ENCODE results near the gene ADH5.
"Not testable (repeated sequence)": the region's sequence is repeated elsewhere in the genome, so short reads cannot be mapped to it uniquely, and the experiment has no call there.

Gene ADH5

DNA sequence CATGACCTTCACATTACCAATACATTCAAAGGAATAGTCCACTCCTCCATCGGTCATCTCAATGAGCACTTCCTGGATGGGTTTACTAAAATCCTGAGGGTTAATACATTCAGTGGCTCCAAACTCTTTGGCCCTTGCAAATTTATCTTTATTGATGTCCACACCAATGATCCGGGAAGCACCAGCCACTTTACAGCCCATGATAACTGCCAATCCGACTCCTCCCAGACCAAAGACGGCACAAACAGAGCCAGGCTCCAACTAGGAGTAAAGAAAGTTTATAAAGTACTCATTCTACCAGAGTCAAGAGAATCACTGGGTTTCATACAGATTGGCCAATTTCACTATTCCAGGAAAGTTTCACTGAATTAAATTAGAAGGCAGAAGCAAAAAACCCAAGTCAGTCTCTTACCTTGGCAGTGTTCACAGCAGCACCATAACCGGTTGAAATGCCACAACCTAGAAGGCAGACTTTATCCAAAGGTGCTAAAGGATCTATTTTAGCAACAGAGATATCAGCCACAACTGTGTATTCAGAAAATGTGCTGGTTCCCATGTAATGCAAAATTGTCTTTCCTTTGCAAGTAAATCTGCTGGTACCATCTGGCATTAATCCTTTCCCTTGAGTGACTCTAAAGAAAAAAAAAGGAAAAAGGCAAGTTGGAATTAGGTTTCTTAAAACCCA, 12.2 kb downstream of the ADH5 start:
- Mint-ChIP-seq H3K36me3 (ENCODE audit: low read depth) (peaks cover 46% of the 10 kb centered on the region), H3K27ac (no peak overlapping the region), H3K4me1 (ENCODE audit: low read depth) (peaks cover 2% of the 10 kb centered on the region), H3K9me3 (no peaks in the 10 kb centered on the region), H3K27me3 (ENCODE audit: low read depth) (no peaks in the 10 kb centered on the region), H3K4me3 (no peak overlapping the region)

DNA sequence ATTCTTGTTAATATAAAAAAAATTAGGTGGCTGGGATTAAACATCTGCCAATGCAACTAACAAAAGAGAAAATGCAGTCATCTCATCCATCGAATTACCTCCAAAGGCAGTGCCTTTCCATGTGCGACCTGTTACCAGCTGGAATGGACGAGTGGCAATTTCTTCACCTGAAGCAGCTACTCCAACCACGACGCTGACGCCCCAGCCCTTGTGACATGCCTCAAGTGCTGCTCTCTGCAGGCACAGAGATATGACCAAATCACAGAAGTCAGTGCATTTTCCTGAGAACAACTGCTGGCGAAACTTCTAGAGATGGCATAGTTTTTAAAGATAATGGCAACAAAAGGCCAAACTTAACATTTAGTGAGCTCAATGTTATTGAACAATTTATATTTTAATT, 13.8 kb downstream of the ADH5 start:
- Mint-ChIP-seq H3K4me1 (ENCODE audit: low read depth) (no peaks in the 10 kb centered on the region), H3K4me3 (no peak overlapping the region), H3K27ac (no peak overlapping the region), H3K27me3 (ENCODE audit: low read depth) (no peaks in the 10 kb centered on the region), H3K9me3 (no peaks in the 10 kb centered on the region), H3K36me3 (ENCODE audit: low read depth) (peaks cover 42% of the 10 kb centered on the region)

DNA sequence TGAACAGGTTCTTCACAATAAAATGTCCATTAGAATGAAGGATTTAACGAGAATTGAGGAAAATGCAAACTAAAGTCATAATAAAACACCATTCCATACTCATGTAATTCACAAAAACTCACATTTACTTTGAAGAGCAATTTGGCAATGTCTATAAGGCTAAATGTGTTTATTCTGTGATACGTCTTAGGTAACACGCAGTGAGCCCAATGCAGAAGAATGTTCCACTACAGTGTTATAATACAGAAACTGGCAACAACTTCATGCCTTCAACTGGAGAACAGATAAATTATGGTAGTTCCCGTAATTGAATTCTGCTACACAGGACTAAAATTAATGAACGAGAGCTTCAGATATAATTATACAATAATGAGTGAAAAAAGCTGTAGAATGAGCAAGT, 17.4 kb downstream of the ADH5 start:
- Mint-ChIP-seq H3K27ac (no peak overlapping the region), H3K4me1 (ENCODE audit: low read depth) (no peaks in the 10 kb centered on the region), H3K36me3 (ENCODE audit: low read depth) (peaks cover 42% of the 10 kb centered on the region), H3K27me3 (ENCODE audit: low read depth) (no peaks in the 10 kb centered on the region), H3K9me3 (no peaks in the 10 kb centered on the region), H3K4me3 (no peak overlapping the region)

GRCh38 chr4:99067617-99068016, 21.0 kb downstream of the ADH5 start:
- no peaks in the 10 kb centered on the region for H3K4me1 Mint-ChIP-seq (ENCODE audit: low read depth)
- H3K27ac Mint-ChIP-seq, result no peak overlapping the region
- no peak overlapping the region for H3K4me3 Mint-ChIP-seq
- no peaks in the 10 kb centered on the region for H3K27me3 Mint-ChIP-seq (ENCODE audit: low read depth)
- H3K9me3 Mint-ChIP-seq, result no peaks in the 10 kb centered on the region
- H3K36me3 Mint-ChIP-seq (ENCODE audit: low read depth), result peaks cover 46% of the 10 kb centered on the region

- not testable (repeated sequence) for H3K27me3 Mint-ChIP-seq (ENCODE audit: low read depth); H3K4me1 Mint-ChIP-seq (ENCODE audit: low read depth); H3K9me3 Mint-ChIP-seq; H3K4me3 Mint-ChIP-seq
- H3K36me3 Mint-ChIP-seq (ENCODE audit: low read depth), result peaks cover 48% of the 10 kb centered on the region
- peak overlapping the region; percentile 41 for H3K27ac Mint-ChIP-seq
These were observed 23.1 kb downstream of the ADH5 start for GRCh38 chr4:99065521-99065920.

GRCh38 chr4:99062120-99062519, 26.5 kb downstream of the ADH5 start:
- Mint-ChIP-seq H3K27ac (no peak overlapping the region), H3K36me3 (ENCODE audit: low read depth) (peaks cover 48% of the 10 kb centered on the region), H3K4me1 (ENCODE audit: low read depth) (peaks cover 4% of the 10 kb centered on the region), H3K9me3 (no peaks in the 10 kb centered on the region), H3K27me3 (ENCODE audit: low read depth) (no peaks in the 10 kb centered on the region), H3K4me3 (no peak overlapping the region)

- no peak overlapping the region for H3K27ac Mint-ChIP-seq
These were observed 27.4 kb downstream of the ADH5 start for GRCh38 chr4:99061048-99061700.

DNA sequence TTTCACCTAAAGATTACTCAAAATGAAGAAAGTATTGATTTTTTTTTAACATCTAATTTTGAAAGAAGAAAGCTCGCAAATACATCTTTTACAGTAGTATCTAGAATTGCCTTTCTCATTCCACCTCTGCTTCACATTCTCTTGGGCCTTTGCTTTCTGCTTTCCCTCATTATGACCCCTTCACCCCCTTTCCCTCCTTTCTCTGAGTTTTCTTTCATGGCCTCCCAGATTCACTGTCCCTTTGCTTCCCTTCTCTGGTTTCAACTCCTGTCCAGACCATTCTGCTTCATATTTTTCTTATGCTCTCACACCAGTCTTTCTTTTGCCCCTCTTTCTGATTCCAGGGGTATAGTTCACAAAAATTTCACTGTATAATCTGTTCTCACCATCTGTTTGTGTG, 29.0 kb downstream of the ADH5 start:
- H3K27ac Mint-ChIP-seq, result no peak overlapping the region
- no peak overlapping the region for H3K4me3 Mint-ChIP-seq

More at GRCh38 chr4:99061048-99061700, 27.4 kb downstream of the ADH5 start:
- H3K4me1 Mint-ChIP-seq (ENCODE audit: low read depth), result peaks cover 5% of the 10 kb centered on the region
- no peak overlapping the region for H3K4me3 Mint-ChIP-seq
- no peaks in the 10 kb centered on the region for H3K9me3 Mint-ChIP-seq
- H3K36me3 Mint-ChIP-seq (ENCODE audit: low read depth), result peaks cover 45% of the 10 kb centered on the region
- no peaks in the 10 kb centered on the region for H3K27me3 Mint-ChIP-seq (ENCODE audit: low read depth)

GRCh38 chr4:99058228-99058627, 30.4 kb downstream of the ADH5 start:
- Mint-ChIP-seq H3K27ac (no peak overlapping the region), H3K9me3 (no peaks in the 10 kb centered on the region), H3K4me1 (ENCODE audit: low read depth) (peaks cover 19% of the 10 kb centered on the region), H3K4me3 (no peak overlapping the region), H3K36me3 (ENCODE audit: low read depth) (peaks cover 36% of the 10 kb centered on the region), H3K27me3 (ENCODE audit: low read depth) (no peaks in the 10 kb centered on the region)

More for the DNA sequence above, 29.0 kb downstream of the ADH5 start:
- H3K27me3 Mint-ChIP-seq (ENCODE audit: low read depth), result no peaks in the 10 kb centered on the region
- H3K36me3 Mint-ChIP-seq (ENCODE audit: low read depth), result peaks cover 37% of the 10 kb centered on the region
- H3K4me1 Mint-ChIP-seq (ENCODE audit: low read depth), result peaks cover 13% of the 10 kb centered on the region
- H3K9me3 Mint-ChIP-seq, result no peaks in the 10 kb centered on the region

GRCh38 chr4:99054428-99054994, 34.1 kb downstream of the ADH5 start:
- H3K36me3 Mint-ChIP-seq (ENCODE audit: low read depth), result peaks cover 33% of the 10 kb centered on the region
- H3K27ac Mint-ChIP-seq, result peak overlapping the region; percentile 32
- H3K9me3 Mint-ChIP-seq, result no peaks in the 10 kb centered on the region
- H3K4me1 Mint-ChIP-seq (ENCODE audit: low read depth), result peaks cover 33% of the 10 kb centered on the region
- H3K4me3 Mint-ChIP-seq, result no peak overlapping the region
- H3K27me3 Mint-ChIP-seq (ENCODE audit: low read depth), result no peaks in the 10 kb centered on the region

- Mint-ChIP-seq H3K27me3 (ENCODE audit: low read depth) (no peaks in the 10 kb centered on the region), H3K4me1 (ENCODE audit: low read depth) (peaks cover 33% of the 10 kb centered on the region), H3K9me3 (no peaks in the 10 kb centered on the region), H3K27ac (peak overlapping the region; percentile 65), H3K4me3 (peak overlapping the region; percentile 5), H3K36me3 (ENCODE audit: low read depth) (peaks cover 36% of the 10 kb centered on the region)
These were observed 35.7 kb downstream of the ADH5 start for GRCh38 chr4:99052902-99053301.

- peaks cover 51% of the 10 kb centered on the region for H3K36me3 Mint-ChIP-seq (ENCODE audit: low read depth)
- peaks cover 25% of the 10 kb centered on the region for H3K4me1 Mint-ChIP-seq (ENCODE audit: low read depth)
- no peak overlapping the region for H3K4me3 Mint-ChIP-seq
- peaks cover 3% of the 10 kb centered on the region for H3K9me3 Mint-ChIP-seq
- H3K27ac Mint-ChIP-seq, result no peak overlapping the region
- H3K27me3 Mint-ChIP-seq (ENCODE audit: low read depth), result no peaks in the 10 kb centered on the region
These were observed 40.9 kb downstream of the ADH5 start for GRCh38 chr4:99047710-99048109.

- Mint-ChIP-seq H3K27ac (peak overlapping the region; percentile 89), H3K27me3 (ENCODE audit: low read depth) (no peaks in the 10 kb centered on the region), H3K4me1 (ENCODE audit: low read depth) (peaks cover 14% of the 10 kb centered on the region), H3K4me3 (peak overlapping the region; percentile 66), H3K36me3 (ENCODE audit: low read depth) (peaks cover 52% of the 10 kb centered on the region), H3K9me3 (peaks cover 16% of the 10 kb centered on the region)
These were observed 45.2 kb downstream of the ADH5 start for GRCh38 chr4:99043346-99043745.

- Mint-ChIP-seq H3K27me3 (ENCODE audit: low read depth) (no peaks in the 10 kb centered on the region), H3K36me3 (ENCODE audit: low read depth) (peaks cover 54% of the 10 kb centered on the region), H3K27ac (no peak overlapping the region), H3K9me3 (peaks cover 24% of the 10 kb centered on the region), H3K4me1 (ENCODE audit: low read depth) (peaks cover 4% of the 10 kb centered on the region), H3K4me3 (no peak overlapping the region)
These were observed 50.4 kb downstream of the ADH5 start for GRCh38 chr4:99038213-99038612.

DNA sequence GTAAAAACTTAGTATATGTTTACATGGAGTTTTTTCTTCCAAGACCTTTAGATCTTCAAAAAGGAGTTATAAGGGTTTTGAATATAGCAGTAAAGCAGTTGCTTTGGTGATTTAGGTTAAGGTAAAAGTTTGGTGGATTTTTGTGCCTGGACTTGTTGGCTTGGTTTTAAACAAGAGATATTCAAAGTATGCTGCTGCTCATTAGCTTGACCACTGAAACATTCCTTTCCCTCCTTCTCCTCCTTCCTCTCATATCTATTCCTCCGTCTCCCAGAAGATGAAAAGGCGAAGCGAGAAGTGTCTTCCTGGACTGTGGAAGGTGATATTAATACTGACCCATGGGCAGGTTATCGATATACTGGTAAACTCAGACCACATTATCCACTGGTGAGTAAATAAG, 54.6 kb downstream of the ADH5 start:
- Mint-ChIP-seq H3K36me3 (ENCODE audit: low read depth) (peaks cover 45% of the 10 kb centered on the region), H3K9me3 (peaks cover 16% of the 10 kb centered on the region), H3K27ac (no peak overlapping the region), H3K4me3 (no peak overlapping the region), H3K4me1 (ENCODE audit: low read depth) (peaks cover 14% of the 10 kb centered on the region), H3K27me3 (ENCODE audit: low read depth) (no peaks in the 10 kb centered on the region)

Data from T-helper 1 cell treated with Interleukin-12 subunit alpha and Interleukin-12 subunit beta and Interleukin-4 antibody, amounts not matched to agents 30 μg/mL and 1 μg/mL, for 36 hours (primary cell).